ENCODE measurements around the gene CFAP73.
"Not testable (repeated sequence)": the region's sequence is repeated elsewhere in the genome, so short reads cannot be mapped to it uniquely, and the experiment has no call there.

CFAP73 gene

DNA sequence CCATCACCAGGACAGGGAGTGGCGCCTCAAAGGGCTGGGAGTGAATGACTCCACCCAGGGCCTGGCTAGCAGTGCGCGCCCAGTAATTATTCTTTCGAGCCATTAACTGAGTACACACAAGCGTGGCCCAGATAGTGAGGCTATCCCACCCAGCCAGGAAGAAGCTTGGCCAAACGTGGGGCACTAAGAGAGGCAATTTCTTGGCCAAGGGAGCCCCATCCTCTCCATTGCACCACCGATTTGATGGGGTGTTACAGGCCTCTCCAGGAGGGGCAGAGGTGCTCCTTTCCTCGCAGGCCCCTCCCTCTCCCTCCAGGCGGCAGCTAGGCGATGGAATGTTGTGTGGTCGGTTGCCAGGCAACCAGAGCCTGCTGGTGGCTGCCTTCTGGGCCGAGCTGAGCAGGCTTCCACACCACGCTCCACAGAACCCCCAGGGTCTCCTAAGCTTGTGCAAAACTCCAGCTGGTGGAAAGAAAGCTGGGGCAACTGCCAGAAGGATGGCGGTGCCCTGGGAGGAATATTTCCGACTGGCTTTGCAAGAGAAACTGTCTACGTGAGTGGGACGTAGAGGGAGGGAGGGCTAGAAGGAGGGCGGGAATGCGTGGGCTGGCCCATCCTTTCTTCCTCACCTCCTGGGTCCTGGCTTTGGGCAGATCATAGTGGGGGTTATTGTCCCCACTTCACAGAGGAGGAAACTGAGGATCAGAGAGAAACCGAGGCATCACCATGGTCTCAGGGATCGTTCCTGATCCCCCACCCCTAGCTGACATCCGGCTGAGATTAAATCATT, at the start of gene CFAP73:
CFAP73 (plus strand) TSS at position 364 of the 790 bp plus-strand sequence; CDS start at position 498, 134 bp downstream.
- peak in 1 of 2 experiments; percentile 66 for DNase-seq

DNA sequence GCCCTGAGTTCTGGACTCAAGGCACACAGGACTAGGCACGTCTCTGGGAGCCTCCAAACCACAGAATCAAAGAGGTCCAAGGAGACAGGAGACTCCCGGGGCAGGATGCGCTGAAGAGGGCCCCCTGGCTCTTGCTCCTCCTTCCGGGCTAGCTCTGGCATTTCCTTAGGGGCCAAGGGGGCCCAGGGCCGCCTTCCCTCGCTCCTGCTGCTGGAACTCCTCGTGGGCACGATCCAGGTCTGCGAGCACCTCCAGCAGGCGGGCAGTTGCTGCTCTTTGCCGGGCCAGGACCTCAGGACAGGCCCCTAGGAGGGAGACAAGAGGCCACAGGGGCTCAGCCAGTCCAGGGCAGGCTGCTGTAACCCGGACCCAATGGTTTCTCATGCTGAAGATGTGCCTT, 49.8 kb upstream of the CFAP73 start:
- DNase-seq, result no peak

DNA sequence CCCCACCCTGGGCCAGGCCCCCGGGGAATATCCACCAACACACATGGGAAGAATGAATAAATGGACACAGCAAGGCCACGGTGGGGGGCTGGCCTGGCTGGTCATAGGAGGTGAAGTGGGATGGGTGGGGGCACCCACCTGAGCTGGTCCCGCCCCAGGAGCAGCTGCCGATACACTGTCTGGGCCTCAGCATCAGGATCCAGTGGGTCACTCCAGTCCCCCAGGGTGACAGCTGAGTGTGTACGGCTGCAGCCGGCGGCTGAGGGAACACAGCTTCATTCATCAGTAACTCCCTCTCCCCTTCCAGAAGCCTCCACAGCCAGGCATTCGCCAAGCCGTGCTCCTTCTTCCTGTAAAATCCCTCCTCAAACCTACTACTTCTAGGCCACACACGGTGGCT, 47.8 kb upstream of the CFAP73 start:
- DNase-seq, result no peak

DNA sequence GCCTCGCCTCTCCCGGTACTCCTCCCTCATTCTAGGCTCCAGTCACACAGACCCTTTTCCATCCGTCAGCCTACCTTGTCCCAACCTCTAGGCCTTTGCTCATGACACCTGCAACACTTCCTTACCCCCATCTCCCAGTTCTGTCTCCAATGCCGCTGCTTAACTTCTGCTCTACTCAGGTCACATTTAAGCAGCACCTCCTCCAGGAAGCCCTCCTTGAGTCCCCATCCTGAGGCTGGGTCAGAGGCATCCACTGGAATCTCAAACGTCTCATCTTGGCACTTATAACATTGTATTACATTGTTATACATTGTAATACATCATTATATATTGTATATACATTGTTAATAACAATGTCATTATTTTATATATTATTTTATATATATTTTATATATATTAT, 46.7 kb upstream of the CFAP73 start:
- DNase-seq, result no peak

DNA sequence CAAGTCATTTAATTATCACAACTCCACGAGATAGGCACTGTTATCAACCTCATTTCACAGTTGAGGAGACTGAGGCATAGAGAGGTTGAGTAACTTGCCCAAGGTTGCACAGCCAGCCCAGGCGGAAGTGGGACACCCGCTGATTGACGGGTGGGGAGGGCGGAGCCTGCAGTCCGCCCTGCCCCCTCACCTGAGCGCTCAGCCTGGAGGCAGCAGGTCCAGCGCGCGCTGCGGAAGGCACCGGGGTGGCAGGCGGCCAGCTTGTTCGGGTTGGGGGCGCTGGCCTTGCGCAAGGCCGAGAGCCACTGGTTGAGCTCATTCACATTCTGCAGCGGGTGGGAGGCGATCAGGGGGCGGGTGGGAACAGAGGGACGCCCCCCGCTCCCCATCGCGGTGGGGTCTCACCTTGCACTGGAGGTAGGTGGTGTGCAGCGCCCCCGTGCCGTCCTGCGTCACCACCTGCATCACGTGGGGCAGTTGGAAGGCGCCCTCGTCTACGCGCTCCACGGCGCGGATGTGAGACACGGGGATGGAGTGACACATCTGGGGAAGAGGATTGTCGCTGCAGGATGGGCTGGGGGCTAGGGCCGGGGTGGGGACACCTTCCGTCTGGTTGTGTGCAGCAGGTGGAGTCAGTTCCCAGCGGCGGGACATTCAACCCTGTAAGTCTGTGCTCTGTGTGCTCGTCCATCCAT, 45.6 kb upstream of the CFAP73 start:
- DNase-seq, result no peak

DNA sequence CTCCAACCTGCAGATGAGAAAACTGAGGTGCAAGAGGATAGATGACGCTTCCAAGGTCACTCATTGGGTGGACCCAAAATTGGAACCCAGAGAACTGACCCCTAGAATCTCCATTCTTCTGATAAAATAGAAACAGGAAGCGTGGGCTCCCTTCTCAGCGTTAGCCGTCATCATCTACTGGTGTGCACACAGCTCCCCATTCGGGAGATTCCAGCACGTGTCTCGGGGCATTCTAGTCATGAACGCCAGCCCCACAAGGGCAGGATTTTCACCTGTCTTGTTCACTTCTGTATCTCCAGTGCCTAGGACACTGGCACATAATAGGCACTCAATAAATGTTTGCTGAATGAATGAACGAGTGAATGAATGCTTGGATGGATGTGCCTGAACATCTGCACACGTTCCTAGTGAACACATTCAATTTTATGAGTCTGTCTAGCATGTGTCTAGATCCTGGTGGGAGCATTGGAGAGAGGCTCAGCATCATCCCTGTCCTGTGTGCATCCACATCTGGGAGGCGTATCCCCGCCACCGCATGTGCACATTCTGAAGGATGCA, 44.5 kb upstream of the CFAP73 start:
- DNase-seq, result no peak

DNA sequence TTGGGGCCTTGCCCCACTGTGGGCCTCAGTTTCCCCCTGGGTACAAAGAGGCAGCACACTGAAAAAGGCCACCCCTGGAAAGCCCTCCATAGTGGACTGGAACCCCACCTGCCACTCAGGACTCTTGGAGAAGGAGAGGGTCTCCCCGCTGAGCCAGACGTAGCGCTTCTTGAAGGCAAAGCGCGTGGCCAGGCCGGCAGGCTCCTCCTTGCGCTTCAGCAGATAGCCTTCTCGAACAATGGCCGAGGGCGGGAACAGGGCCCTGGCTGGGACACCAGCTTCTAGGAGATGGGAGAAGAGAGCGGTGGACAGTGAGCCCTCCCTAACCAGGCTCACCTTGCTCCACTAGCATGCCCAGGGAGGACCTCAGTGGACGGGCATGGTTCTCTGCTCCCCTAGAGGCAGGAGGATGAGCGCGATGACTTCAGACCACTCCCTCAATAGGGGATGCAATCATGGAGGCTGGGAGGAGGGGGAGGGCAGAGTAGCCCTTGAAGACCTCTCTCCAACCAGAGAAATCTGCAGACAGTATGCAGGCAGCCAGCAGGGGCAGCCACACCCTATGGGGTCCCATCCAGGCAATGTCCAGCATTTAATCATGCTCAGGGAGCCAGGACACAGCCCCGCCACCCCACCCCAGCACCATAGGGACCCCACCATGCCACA, 43.8 kb upstream of the CFAP73 start:
- DNase-seq, result no peak

DNA sequence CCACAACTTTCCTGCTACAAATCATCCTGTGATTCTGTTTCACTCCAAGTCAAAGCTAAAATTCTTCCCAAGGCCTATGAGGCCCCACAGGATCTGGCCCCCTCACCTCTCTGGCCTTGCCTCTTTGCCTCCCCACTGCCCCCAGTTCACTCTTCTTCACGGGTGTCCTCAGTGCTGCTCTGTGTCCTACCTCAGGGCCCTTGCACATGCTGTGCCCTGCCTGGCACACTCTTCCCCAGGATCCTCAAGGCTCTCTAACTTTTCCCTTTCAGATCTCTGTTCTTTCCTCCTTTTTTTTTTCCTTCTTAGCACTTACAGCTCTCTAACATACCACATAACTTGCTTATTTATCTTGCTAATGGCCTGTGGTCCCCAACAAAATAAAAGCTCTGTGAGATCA, 43.2 kb upstream of the CFAP73 start:
- DNase-seq, result no peak

DNA sequence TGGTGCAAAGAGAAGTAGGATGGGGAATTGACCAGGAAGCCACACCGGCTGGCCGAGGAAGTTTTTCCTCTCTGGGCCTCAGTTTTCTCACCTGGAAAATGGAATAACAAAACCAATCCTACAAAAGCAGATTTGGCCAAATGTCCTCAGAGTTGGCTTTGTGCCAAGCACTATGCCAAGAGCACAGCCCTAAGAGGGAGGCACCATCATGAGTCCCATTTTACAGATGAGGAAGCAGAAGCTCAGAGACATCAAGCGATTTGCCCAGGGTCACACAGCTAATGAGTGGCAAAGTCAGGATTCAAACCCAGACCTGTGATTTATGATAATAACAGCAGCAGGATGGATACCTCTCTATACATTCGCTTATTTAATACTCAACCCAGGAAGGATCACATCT, 41.2 kb upstream of the CFAP73 start:
- DNase-seq, result no peak

DNA sequence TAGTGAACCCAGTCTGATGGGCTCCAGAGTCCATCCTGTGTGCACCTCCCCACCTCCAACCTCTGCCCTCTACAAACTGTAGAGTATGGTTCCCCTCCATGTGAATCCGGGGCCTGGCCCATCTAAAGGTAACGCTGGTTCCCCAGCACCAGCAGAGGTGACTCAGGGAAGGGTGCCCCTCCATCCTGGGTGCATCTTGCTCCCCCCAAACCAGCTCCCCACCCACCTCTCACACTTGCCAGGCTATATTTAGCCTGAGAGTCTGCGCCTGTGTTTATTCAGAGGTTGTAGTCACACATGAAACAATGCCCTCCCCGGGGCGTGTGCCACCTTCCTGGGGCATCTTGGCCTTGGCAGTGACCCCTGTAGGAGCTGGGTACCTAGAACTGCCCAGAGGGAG, 40.2 kb upstream of the CFAP73 start:
- DNase-seq, result no peak

DNA sequence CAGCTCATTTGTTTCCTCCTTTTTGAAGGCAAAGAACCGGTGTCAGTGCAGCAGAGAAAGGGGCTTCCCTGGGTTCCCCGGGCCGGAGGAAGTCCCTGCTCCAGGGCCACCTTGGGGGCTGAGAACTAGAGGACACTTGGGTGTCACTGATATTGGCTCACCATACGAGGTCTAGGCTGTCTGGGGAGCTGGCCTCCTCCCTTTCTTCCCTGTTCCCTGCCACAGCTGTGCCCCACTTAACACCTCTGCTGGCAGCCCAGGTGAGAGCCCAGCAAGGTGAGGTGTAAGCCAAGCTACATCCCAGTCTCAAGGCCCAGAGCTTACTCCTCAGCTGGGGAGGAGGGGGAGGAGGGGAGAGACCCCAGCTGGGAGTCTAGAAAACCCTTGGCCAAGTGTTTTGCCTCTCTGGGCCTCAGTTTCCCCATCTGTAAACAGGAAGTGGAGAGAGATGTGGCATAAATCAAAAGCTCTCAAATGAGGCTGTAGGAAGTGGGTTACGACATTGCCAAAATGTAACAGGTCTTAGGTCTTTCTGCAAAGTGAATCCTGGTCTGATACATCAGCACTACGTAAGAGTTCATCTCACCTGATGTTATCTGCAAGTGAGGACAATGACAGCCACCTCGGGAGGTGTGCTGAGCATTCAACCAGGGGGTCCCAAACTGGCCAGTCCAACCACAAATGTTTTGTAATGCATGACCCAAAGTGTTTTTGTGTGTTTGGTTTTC, 39.5 kb upstream of the CFAP73 start:
- no peak for DNase-seq

DNA sequence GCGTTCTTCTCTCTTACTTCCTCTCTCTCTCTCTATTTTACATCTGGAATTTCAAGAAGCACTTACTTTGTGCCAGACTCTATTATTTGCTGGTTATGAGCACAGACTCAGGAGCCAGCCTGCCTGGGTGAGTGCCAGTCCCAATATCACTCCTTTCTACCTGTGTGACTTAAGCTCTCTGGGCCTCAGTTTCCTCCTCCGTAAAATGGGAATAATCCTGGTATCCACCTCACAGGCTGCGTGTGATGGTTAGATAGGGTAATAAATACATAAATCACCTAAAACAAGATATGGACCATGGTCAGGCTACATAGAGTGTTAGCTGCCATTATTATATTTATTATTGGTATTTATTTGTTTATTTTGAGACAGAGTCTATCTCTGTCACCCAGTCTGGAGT, 38.3 kb upstream of the CFAP73 start:
- no peak for DNase-seq

DNA sequence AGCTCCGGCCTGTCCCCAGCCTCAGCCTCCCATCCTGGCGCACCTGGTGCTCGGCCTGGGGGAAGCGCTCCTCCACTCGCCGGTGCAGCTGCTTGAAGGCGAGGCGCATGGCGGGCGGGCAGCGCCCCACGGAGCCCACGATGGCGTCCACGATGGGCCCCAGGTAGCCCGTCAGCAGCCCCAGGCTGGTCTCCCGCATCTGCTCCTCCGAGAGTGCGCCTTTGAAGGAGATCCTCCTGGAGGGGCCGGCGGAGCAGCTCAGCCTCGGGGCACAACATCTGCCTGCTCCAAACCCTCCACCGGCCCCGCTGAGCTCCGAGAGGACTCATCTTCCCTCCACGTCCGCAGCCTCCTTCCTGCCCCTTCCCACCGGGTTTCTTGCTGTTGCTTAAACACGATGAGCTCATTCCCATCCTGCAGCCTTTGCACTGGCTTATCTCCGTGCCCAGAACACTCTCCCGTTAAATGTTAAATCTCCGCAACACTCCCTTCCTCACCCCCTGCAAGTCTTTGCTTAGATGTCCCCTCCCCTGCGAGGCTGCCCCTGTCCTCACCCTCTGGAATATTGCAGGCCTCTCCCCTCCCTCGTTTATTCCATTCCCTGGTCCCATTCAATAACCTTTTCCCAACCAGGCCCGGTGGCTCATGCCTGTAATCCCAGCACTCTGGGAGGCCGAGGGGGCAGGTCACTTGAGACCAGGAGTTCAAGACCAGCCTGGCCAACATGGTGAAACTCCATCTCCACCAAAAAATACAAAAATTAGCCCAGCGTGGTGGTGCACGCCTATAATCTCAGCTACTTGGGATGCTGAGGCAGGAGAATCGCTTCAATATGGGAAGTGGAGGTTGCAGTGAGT, 37.3 kb upstream of the CFAP73 start:
- DNase-seq, result no peak

DNA sequence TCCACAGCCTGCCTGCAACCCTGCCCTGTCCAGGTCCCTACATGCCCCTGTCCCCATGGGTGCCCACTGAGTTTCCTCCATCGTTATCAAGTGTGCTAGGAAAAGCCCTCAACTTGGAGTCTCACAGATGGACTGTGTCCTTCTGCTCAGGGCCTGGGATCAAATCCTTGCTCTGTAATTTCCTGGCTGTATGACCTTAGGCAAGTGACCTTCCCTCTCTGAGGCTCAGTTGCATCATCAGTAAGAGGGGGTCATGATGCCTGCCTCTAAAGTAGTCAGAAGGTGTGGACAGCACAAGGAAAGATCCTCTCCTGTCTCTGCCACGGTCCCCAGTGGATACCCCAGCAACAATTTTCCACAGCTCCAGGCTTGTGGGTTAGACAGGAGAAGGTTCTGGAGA, 36.1 kb upstream of the CFAP73 start:
- no peak for DNase-seq

DNA sequence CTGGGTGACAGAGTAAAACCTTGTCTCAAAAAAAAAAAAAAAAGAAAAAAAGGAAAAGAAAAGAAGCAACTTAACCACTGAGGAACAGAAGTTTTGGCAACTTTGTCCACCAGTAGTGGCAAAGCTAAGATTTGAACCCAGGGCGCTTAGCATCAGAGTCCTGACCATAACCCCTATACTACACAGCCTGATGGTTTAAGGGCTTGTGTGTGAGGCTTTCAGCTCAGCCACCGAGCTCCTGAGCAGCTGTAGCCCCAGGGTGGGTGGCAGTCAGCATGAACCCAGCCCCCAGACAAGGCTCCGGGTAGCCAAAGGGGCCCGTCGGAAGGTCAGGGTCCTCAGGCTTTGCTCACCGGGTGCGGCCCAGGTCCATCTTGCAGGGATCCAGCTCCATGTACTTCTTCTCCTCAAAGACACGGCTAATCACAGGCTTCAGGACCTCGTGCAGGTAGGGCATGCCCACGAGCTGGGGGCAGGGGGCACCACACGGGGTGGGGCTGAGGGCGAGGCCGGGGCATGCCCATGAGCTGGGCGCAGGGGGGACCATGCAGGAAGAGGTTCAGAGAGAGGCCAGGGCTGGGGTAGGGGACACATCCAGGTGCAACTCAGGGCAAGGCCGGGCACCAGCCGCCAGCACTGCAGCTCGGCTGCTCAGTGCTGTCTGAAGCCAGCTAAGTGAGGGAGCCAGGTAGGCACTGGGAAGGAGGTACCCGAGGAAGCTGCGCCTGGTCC, 34.9 kb upstream of the CFAP73 start:
- DNase-seq, result no peak

DNA sequence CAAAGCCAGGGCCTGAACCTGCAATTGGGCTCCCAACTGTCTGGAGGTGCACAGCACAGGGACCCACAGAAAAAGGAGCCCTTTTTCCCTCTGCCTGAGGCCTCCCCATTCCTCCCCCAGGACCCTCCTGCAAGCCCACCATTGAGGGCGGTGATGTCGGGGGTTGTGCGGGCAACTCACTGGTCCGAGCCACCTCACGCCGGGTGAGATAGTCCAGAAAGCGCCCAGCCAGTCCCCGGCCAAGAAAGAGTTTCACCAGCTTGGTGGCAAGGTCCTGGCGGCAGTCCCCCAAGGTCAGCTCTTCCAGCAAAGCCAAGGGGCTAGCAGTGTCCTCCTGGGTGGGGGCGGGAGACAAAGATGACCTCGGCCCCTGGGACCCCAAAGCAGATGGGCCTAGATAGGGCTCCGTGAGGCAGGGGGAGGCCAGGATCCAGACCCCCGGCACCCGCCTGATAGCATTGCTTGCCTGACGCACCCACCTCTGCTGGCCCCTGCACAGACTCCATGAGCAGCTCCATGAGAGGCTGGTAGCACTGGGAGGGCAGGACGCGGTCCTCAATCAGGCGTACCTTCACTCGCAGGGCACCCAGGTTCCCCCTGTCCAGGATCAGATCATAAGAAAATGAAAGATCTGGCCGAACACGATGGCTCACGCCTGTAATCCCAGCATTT, 33.9 kb upstream of the CFAP73 start:
- DNase-seq, result no peak

DNA sequence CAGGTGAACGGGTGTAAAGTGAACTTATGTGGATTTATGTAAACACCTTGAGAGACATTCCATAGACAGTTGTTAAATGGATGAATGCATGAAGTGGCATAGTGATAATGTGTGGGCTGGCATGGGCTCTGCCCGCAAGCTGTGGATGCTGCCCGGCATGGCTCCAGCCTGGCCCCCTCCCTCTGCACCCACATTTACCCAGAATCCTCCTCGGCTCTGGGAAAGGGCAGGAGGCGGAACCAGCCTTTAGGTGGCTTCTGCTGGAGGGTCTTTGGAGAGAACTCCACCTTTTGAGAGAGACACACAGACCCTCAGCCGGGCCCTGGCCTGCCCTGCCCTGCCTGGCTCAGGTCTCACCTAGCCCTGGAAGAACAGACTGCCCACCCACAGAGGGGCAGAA, 32.6 kb upstream of the CFAP73 start:
- DNase-seq, result peak in 1 of 2 experiments; percentile 77

DNA sequence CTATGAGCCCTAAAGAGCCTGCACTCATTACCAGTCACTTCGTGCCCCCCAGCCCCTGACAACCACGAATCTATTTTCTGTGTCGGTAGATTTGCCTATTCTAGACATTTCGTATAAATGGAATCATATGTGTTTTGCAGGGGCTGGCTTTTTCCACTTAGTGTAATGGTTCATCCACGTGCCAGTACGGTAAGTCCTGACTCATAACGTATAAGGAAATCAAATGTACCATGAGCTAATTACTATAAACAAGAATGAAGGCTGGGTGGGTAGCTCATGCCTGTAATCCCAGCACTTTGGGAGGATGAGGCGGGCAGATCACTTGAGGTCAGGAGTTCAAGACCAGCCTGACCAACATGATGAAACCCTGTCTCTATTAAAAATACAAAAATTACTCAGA, 31.8 kb upstream of the CFAP73 start:
- DNase-seq, result not testable (repeated sequence)

DNA sequence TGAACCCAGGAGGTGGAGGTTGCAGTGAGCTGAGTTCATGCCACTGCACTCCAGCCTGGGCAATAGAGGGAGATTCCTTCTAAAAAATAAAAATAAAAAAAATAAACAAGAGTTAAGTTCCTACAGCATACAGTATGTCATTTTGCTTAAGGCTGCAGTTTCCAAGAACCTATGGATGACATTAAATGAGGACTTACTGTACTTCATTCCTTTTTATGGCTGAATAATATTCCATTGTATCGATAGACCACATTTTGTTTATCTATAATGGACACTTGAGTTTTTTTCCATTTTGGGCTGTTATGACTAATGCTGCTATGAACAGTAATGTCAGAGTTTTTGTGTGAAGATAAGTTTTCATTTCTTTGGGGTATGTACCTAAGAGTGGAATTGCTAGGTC, 31.4 kb upstream of the CFAP73 start:
- no peak for DNase-seq

DNA sequence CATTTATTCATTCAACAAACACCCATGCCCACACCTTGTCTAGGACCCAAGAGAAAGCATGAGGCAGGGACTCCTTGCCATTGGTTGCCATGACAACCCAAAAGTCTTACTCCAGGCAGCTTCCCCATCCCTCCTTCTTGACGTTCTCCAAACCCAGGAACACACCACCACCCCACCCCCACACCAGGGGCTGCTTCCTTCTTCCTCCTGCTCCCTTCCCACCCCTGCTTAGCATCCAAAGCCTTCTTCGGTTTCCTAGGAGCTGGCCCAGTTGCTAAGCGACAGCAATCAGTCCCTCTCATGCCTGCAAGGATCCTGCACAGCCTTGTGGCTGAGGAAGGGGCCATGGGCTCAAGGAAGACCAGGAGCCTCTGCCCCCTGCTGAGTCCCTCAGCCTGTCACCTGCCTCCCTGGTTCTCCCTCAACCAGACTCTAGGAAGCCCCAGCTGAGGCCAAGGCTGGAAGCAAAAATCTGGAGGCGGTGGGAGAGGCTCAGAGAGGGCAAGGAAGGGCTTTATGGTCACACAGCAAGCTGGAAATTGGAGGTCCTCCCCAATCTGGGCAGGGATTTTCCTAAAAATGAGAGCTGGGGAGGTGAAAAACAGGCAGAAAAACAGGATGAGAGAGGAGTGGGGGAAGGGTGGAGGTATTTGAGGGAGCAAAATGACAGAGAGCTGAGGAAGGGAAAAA, 29.4 kb upstream of the CFAP73 start:
- DNase-seq, result no peak
